Measurements from ENCODE around the gene DNAH12.

- TF ChIP-seq REST (IDR thresholded peaks at IDR 0.05; ENCODE audit: unreplicated experiment) (no peak), EZH2phosphoT487 (IDR thresholded peaks at IDR 0.05; ENCODE audit: unreplicated experiment) (no peak), POLR2AphosphoS5 (IDR thresholded peaks at IDR 0.05; ENCODE audit: low read depth) (no peak), CTCF (conservative IDR thresholded peaks at IDR 0.05; ENCODE audit: low read depth in 2 of 2) (no peak), JUNB (IDR thresholded peaks at IDR 0.05; ENCODE audit: unreplicated experiment) (no peak), EZH2 (IDR thresholded peaks at IDR 0.05; ENCODE audit: low read depth, unreplicated experiment) (no peak), CREB1 (CRISPR knock-in tag; IDR thresholded peaks at IDR 0.05; ENCODE audit: low read depth) (no peak), ETS1 (IDR thresholded peaks at IDR 0.05) (no peak), ZNF114 (CRISPR knock-in tag; IDR thresholded peaks at IDR 0.05) (no peak), ZNF331 (CRISPR knock-in tag; IDR thresholded peaks at IDR 0.05; ENCODE audit: low read depth) (no peak)
Observed at GRCh38 chr3:57530071-57530608, 14.0 kb downstream of the DNAH12 start.

Data from GM23338 (cell line).